Panc1 (cell line): ENCODE data around the gene TMED9. TPM values are rescaled to one million over a fixed set of nuclear protein-coding genes. Genes with fewer than 3 reads are reported as not detected.

ENCODE experiments used
- ATAC-seq: fragments of 200-7000 bp; cut with Tn5 transposase; 2 replicates; pipeline ENCODE4 v1.9.1; 2020; ENCODE audit warnings: mild to moderate bottlenecking, moderate library complexity
- BruUV-seq: library from RNA; stranded (reverse); fragments of 400-500 nt; replicated peaks from 2 replicates; lab custom pipeline; 2021; lab: Mats Ljungman, UMichigan
- CTCF ChIA-PET: fragments of 300-600 bp; sonication (Branson Sonifier 250); formaldehyde crosslinking; loops from one replicate; lab custom pipeline; 2022; ENCODE audit warnings: antibody characterized with exemption; lab: Charles Lee
- POLR2A ChIA-PET: fragments of 300-600 bp; sonication (Branson Sonifier 250); formaldehyde crosslinking; loops from one replicate; lab custom pipeline; 2022; ENCODE audit warnings: antibody characterized with exemption; lab: Charles Lee
- DNase-seq: peaks from one replicate; pipeline ENCODE4 v3.0.0-alpha.2; 2010; ENCODE audit warnings: low read depth, low spot score
- H3K27ac ChIP-seq: 2 replicates; pipeline ENCODE4 v1.5.1; 2011; ENCODE audit warnings: mild to moderate bottlenecking, low read length, inconsistent platforms
- H3K27me3 ChIP-seq: fragments of 200-500 bp; sonication (Bioruptor generic); 2 replicates; pipeline ENCODE4 v1.6.0; 2014; ENCODE audit warnings: low read length, inconsistent platforms; ENCODE audit not compliant: control insufficient read depth, insufficient read depth
- H3K36me3 ChIP-seq: fragments of 200-500 bp; sonication (Bioruptor generic); 2 replicates; pipeline ENCODE4 v1.5.1; 2014; ENCODE audit warnings: inconsistent platforms, mild to moderate bottlenecking, low read length, moderate library complexity; ENCODE audit not compliant: control insufficient read depth, insufficient read depth
- H3K4me1 ChIP-seq: 2 replicates; pipeline ENCODE4 v1.5.1; 2011; ENCODE audit warnings: inconsistent platforms, mild to moderate bottlenecking, low read length, moderate library complexity; ENCODE audit not compliant: control insufficient read depth, insufficient read depth
- H3K4me3 ChIP-seq, 2 experiments: 2 replicates each; pipeline ENCODE4 v1.5.1; 2011 to 2012; ENCODE audit warnings: low read depth in 2 of 2, low read length in 2 of 2, mild to moderate bottlenecking in 2 of 2, inconsistent platforms in 1 of 2, moderate library complexity in 1 of 2
- H3K9me3 ChIP-seq: fragments of 200-500 bp; sonication (Bioruptor generic); 2 replicates; pipeline ENCODE4 v1.5.1; 2014; ENCODE audit warnings: low read depth, mild to moderate bottlenecking, inconsistent platforms, low read length, moderate library complexity; ENCODE audit not compliant: control insufficient read depth, insufficient read depth
- CTCF ChIP-seq: fragments of 450-650 bp; IDR thresholded peaks from 2 replicates; pipeline ENCODE4 v1.5.1; 2017; ENCODE audit warnings: mild to moderate bottlenecking
- POLR2AphosphoS5 ChIP-seq: IDR thresholded peaks from 2 replicates; pipeline ENCODE4 v1.6.1; 2012; ENCODE audit warnings: mild to moderate bottlenecking, low read depth, low read length, moderate library complexity
- REST ChIP-seq, 2 experiments: IDR thresholded peaks; 2 replicates each; pipeline ENCODE4 v1.6.1; 2011 to 2012; ENCODE audit warnings: low read depth in 2 of 2, control low read depth in 1 of 2, low read length in 1 of 2, mild to moderate bottlenecking in 1 of 2, moderate library complexity in 1 of 2; ENCODE audit not compliant: insufficient read depth in 1 of 2
- SIN3A ChIP-seq: IDR thresholded peaks from 2 replicates; pipeline ENCODE4 v1.6.1; 2012; ENCODE audit warnings: low read depth, mild to moderate bottlenecking, low read length, moderate library complexity, borderline replicate concordance; ENCODE audit not compliant: insufficient read depth
- TCF7L2 ChIP-seq: IDR thresholded peaks from 2 replicates; pipeline ENCODE4 v1.6.1; 2011; ENCODE audit warnings: mild to moderate bottlenecking, low read depth, low read length, inconsistent platforms
- in situ Hi-C: cut with HindIII; loops from 2 replicates; pipeline ENCODE4 v1.10.0; 2016; ENCODE audit warnings: low sequenced_read_pairs, low pct_unique_long_range_greater_than_20kb
- intact Hi-C: fragments of 100-400 bp; cut with micrococcal nuclease; formaldehyde crosslinking; loops from one replicate; pipeline ENCODE4 v1.10.0; 2022; ENCODE audit not compliant: unreplicated experiment
- total RNA-seq: library from RNA; stranded (reverse); gene quantifications from one replicate; pipeline ENCODE4 v1.2.1, GENCODE V29; 2021; ENCODE audit not compliant: unreplicated experiment

TMED9 gene
- total RNA-seq, 1 experiment from 2014 or later = 293 TPM

GRCh38 chr5:177550122-177550521, 41.9 kb upstream of the TMED9 start:
- in situ Hi-C loops = no loop called here
- H3K4me1 ChIP-seq = peaks cover 35% of the 10 kb centered on the region
- ATAC-seq (no peak), DNase-seq (no peak)
- no peaks in the 10 kb centered on the region for H3K27me3 ChIP-seq
- no TSS peak for BruUV-seq
- intact Hi-C loops = no loop called here
- TF ChIP-seq TCF7L2 (no peak), POLR2AphosphoS5 (no peak), REST (IDR thresholded peaks at IDR 0.05; ENCODE audit: insufficient read depth in 1 of 2, low read depth in 2 of 2, low read length in 1 of 2) (no peak), SIN3A (no peak), CTCF (no peak)
- no peak overlapping the region for H3K27ac ChIP-seq
- POLR2A ChIA-PET = no interaction called here
- H3K36me3 ChIP-seq = no peaks in the 10 kb centered on the region; the same call in 1 of the 2 replicates
- no peak overlapping the region for H3K4me3 ChIP-seq
- no peaks in the 10 kb centered on the region for H3K9me3 ChIP-seq
- CTCF ChIA-PET = no interaction called here

DNA sequence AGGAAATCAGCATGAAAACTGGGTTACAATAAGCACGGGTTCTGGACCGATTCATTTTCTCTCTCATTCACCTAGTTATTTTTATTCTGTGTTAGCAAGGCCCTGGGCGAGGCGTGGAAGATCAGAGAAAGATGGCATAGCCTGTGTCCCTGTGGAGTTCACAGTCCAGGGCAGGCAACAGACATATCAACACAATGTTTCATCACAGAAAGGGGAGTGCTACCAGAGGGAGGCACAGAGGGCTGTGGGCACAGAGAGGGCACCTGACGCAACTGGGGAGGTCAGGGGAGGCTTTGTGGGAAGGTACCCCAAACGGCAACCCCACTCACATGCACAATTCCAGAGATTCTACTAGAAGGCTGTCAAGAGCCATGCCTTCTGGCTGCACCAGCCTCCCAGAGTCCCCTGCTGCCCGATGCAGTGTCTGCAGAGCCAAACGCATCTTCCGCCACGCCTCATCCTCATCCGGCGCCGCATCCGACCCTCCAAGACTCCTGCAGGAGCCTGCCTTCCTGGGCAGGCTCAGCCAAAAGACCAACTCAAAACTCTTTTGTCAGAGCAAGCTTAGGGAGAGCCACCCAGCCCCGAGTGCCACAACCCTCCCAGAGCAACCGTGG, 39.1 kb upstream of the TMED9 start:
- no peak for TF ChIP-seq TCF7L2
- TF ChIP-seq SIN3A = no peak
- TF ChIP-seq POLR2AphosphoS5 = no peak
- no peak for TF ChIP-seq REST (IDR thresholded peaks at IDR 0.05; ENCODE audit: insufficient read depth in 1 of 2, low read depth in 2 of 2, low read length in 1 of 2)
- no peak for TF ChIP-seq CTCF
- ATAC-seq = 0 out of 2 replicates have a peak, but pooled peaks have one; percentile 4
- Histone ChIP-seq H3K36me3 (no peaks in the 10 kb centered on the region; the same call in 1 of the 2 replicates), H3K4me1 (peaks cover 21% of the 10 kb centered on the region), H3K27ac (peak overlapping the region; percentile 74), H3K9me3 (no peaks in the 10 kb centered on the region), H3K27me3 (no peaks in the 10 kb centered on the region), H3K4me3 (peak overlapping the region; percentile 79 to 86)
- POLR2A ChIA-PET = no interaction called here
- intact Hi-C loops = no loop called here
- CTCF ChIA-PET = no interaction called here
- BruUV-seq = no TSS peak
- in situ Hi-C loops = no loop called here
- no peak for DNase-seq
